Stimulated activated effector memory CD8-positive, alpha-beta T cell treated with anti-CD3 and anti-CD28 coated beads, Interleukin-12 subunit alpha, Interleukin-12 subunit beta, amount 100 ng/mL, for 72 hours (primary cell): ENCODE results near the gene GRAP.

Experiments
- ATAC-seq: fragments of 150-1000 bp; cut with Tn5 transposase; 2 replicates; pipeline ENCODE4 v1.10.0; 2021
- DNase-seq, 2 donors: peaks; one replicate each; pipeline ENCODE4 v3.0.0; 2021 to 2022; ENCODE audit warnings: low spot score in 2 of 2
- H3K27ac Mint-ChIP-seq: one replicate; pipeline ENCODE4 v1.8.0; 2022; ENCODE audit warnings: mild to moderate bottlenecking, mixed read lengths
- H3K36me3 Mint-ChIP-seq: one replicate; pipeline ENCODE4 v1.8.0; 2022; ENCODE audit warnings: mild to moderate bottlenecking, mixed read lengths
- H3K4me1 Mint-ChIP-seq: one replicate; pipeline ENCODE4 v1.8.0; 2022; ENCODE audit warnings: mixed read lengths
- H3K4me3 Mint-ChIP-seq: one replicate; pipeline ENCODE4 v1.8.0; 2022; ENCODE audit warnings: mild to moderate bottlenecking, mixed read lengths
- H3K9me3 Mint-ChIP-seq: one replicate; pipeline ENCODE4 v1.8.0; 2022; ENCODE audit warnings: mixed read lengths

Gene GRAP

GRCh38 chr17:19015428-19015827 lies 31.3 kb downstream of the GRAP start:
- DNase-seq (no peak), ATAC-seq (no peak)
- H3K4me3 Mint-ChIP-seq: no peak overlapping the region
- peaks cover 6% of the 10 kb centered on the region for H3K4me1 Mint-ChIP-seq
- no peaks in the 10 kb centered on the region for H3K9me3 Mint-ChIP-seq
- H3K36me3 Mint-ChIP-seq: no peaks in the 10 kb centered on the region
- peak overlapping the region; percentile 40 for H3K27ac Mint-ChIP-seq

- Mint-ChIP-seq H3K36me3 (no peaks in the 10 kb centered on the region), H3K4me3 (no peak overlapping the region), H3K27ac (no peak overlapping the region), H3K9me3 (no peaks in the 10 kb centered on the region), H3K4me1 (peaks cover 6% of the 10 kb centered on the region)
- DNase-seq (no peak), ATAC-seq (no peak)
These were observed 32.0 kb downstream of the GRAP start for GRCh38 chr17:19014628-19015215.

- Mint-ChIP-seq H3K27ac (no peak overlapping the region), H3K4me1 (peaks cover 6% of the 10 kb centered on the region), H3K4me3 (no peak overlapping the region), H3K9me3 (no peaks in the 10 kb centered on the region), H3K36me3 (no peaks in the 10 kb centered on the region)
- DNase-seq (no peak), ATAC-seq (no peak)
These were observed 32.7 kb downstream of the GRAP start for GRCh38 chr17:19013806-19014627.

GRCh38 chr17:19013226-19013625 lies 33.5 kb downstream of the GRAP start:
- H3K36me3 Mint-ChIP-seq: no peaks in the 10 kb centered on the region
- H3K4me1 Mint-ChIP-seq: peaks cover 6% of the 10 kb centered on the region
- no peak overlapping the region for H3K27ac Mint-ChIP-seq
- H3K4me3 Mint-ChIP-seq: no peak overlapping the region
- DNase-seq (no peak), ATAC-seq (no peak)
- no peaks in the 10 kb centered on the region for H3K9me3 Mint-ChIP-seq

GRCh38 chr17:19012171-19013080 lies 34.3 kb downstream of the GRAP start:
- DNase-seq: no peak
- Mint-ChIP-seq H3K4me3 (no peak overlapping the region), H3K27ac (no peak overlapping the region), H3K36me3 (no peaks in the 10 kb centered on the region), H3K4me1 (peaks cover 6% of the 10 kb centered on the region), H3K9me3 (no peaks in the 10 kb centered on the region)
- no peak for ATAC-seq

- Mint-ChIP-seq H3K9me3 (no peaks in the 10 kb centered on the region), H3K4me1 (peaks cover 6% of the 10 kb centered on the region), H3K36me3 (no peaks in the 10 kb centered on the region), H3K27ac (peak overlapping the region; percentile 58), H3K4me3 (no peak overlapping the region)
- ATAC-seq (no peak), DNase-seq (no peak)
These were observed 35.2 kb downstream of the GRAP start for GRCh38 chr17:19011581-19011980.

- DNase-seq (no peak), ATAC-seq (no peak)
- Mint-ChIP-seq H3K36me3 (peaks cover 6% of the 10 kb centered on the region), H3K27ac (peak overlapping the region; percentile 58), H3K9me3 (no peaks in the 10 kb centered on the region), H3K4me1 (peaks cover 6% of the 10 kb centered on the region), H3K4me3 (no peak overlapping the region)
These were observed 35.8 kb downstream of the GRAP start for GRCh38 chr17:19010729-19011505.

- no peak for ATAC-seq
- no peak for DNase-seq
These were observed 36.8 kb downstream of the GRAP start for GRCh38 chr17:19009970-19010369.

GRCh38 chr17:19006698-19007097 lies 40.1 kb downstream of the GRAP start:
- no peak for DNase-seq
- Mint-ChIP-seq H3K36me3 (peaks cover 18% of the 10 kb centered on the region), H3K27ac (peak overlapping the region; percentile 29), H3K9me3 (no peaks in the 10 kb centered on the region), H3K4me1 (peaks cover 20% of the 10 kb centered on the region), H3K4me3 (no peak overlapping the region)
- no peak for ATAC-seq

More at GRCh38 chr17:19009970-19010369, 36.8 kb downstream of the GRAP start:
- Mint-ChIP-seq H3K4me3 (no peak overlapping the region), H3K27ac (no peak overlapping the region), H3K9me3 (no peaks in the 10 kb centered on the region), H3K36me3 (peaks cover 11% of the 10 kb centered on the region), H3K4me1 (no peaks in the 10 kb centered on the region)

- peaks cover 21% of the 10 kb centered on the region for H3K4me1 Mint-ChIP-seq
- peak overlapping the region; percentile 86 for H3K27ac Mint-ChIP-seq
- ATAC-seq (no peak), DNase-seq (no peak)
- peaks cover 18% of the 10 kb centered on the region for H3K36me3 Mint-ChIP-seq
- H3K4me3 Mint-ChIP-seq: peak overlapping the region; percentile 72
- H3K9me3 Mint-ChIP-seq: no peaks in the 10 kb centered on the region
These were observed 40.8 kb downstream of the GRAP start for GRCh38 chr17:19005789-19006430.

GRCh38 chr17:19005137-19005773 lies 41.5 kb downstream of the GRAP start:
- Mint-ChIP-seq H3K4me1 (peaks cover 21% of the 10 kb centered on the region), H3K27ac (peak overlapping the region; percentile 86), H3K4me3 (peak overlapping the region; percentile 72), H3K9me3 (no peaks in the 10 kb centered on the region), H3K36me3 (peaks cover 18% of the 10 kb centered on the region)
- DNase-seq (no peak), ATAC-seq (no peak)

GRCh38 chr17:19004421-19005136 lies 42.2 kb downstream of the GRAP start, which contains the start of gene FAM83G:
Gene FAM83G (minus strand): TSS chr17:19004764. CDS start chr17:19004041, 723 bp downstream.
- Mint-ChIP-seq H3K27ac (peak within 1 kb of the TSS; percentile 86), H3K9me3 (no peaks in the 10 kb centered on the region), H3K4me1 (peaks cover 21% of the 10 kb centered on the region), H3K4me3 (peak within 1 kb of the TSS; percentile 72), H3K36me3 (peaks cover 18% of the 10 kb centered on the region)
- ATAC-seq: peak; percentile 89
- DNase-seq: peak; percentile 71 to 86
